H1 (cell line): ENCODE measurements around the gene PRPH2. TPM values are rescaled to one million over a fixed set of nuclear protein-coding genes. Genes with fewer than 3 reads are reported as not detected.

Experiments
- BACH1 ChIP-seq: IDR thresholded peaks from 2 replicates; pipeline ENCODE4 v1.6.1; 2012; ENCODE audit warnings: low read length, improper control_type of control experiment
- CBX5 ChIP-seq: fragments of 300-800, 300-1000 bp; sonication (generic); IDR thresholded peaks from 2 replicates; pipeline ENCODE4 v1.7.1; 2016; ENCODE audit warnings: antibody characterized with exemption, low read length, low read depth
- JUN ChIP-seq: IDR thresholded peaks from 2 replicates; pipeline ENCODE4 v1.6.1; 2011; ENCODE audit warnings: low read depth, mild to moderate bottlenecking, improper control_type of control experiment, low read length
- POLR2A ChIP-seq, 2 experiments: IDR thresholded peaks; 1 replicate in 1 of 2; 2 replicates in 1 of 2; pipeline ENCODE4 v1.6.1; 2011; ENCODE audit warnings: low read depth in 2 of 2, low read length in 2 of 2, mild to moderate bottlenecking in 2 of 2; ENCODE audit errors: control extremely low read depth in 1 of 2
- RFX5 ChIP-seq: IDR thresholded peaks from 2 replicates; pipeline ENCODE4 v1.6.1; 2011; ENCODE audit warnings: low read depth, low read length, improper control_type of control experiment, borderline replicate concordance
- TAF1 ChIP-seq: IDR thresholded peaks from 2 replicates; pipeline ENCODE4 v1.6.1; 2011; ENCODE audit warnings: mild to moderate bottlenecking, low read depth, low read length
- TBP ChIP-seq: IDR thresholded peaks from 2 replicates; pipeline ENCODE4 v1.6.1; 2011; ENCODE audit warnings: low read depth, low read length, improper control_type of control experiment
- TCF12 ChIP-seq: IDR thresholded peaks from 2 replicates; pipeline ENCODE4 v1.6.1; 2011; ENCODE audit warnings: low read depth, mild to moderate bottlenecking, low read length
- polyA plus RNA-seq, 7 experiments: library from polyadenylated mRNA; depleted of rRNA in 3 of 7; stranded (reverse) in 5 of 7; unstranded in 2 of 7; fragments of >200 nt in 5 of 7; fragments of 200-250 nt in 2 of 7; gene quantifications; 1 replicate in 5 of 7; 2 replicates in 1 of 7; 4 replicates in 1 of 7; pipeline versions ENCODE4 v1.2.1 to v1.2.3, GENCODE V29; 2011 to 2013; ENCODE audit warnings: missing spikeins in 2 of 7, mixed read lengths in 2 of 7
- total RNA-seq: library from RNA; stranded (reverse); fragmentation: NEBNext Ultra II Directional; extraction: Animal tissue kit (Norgen Biotek cat#: 25700); gene quantifications from 2 replicates; pipeline ENCODE4 v1.2.1, GENCODE V29; 2021
- TF ChIP-seq, protein P1 (sequence below): IDR thresholded peaks from 2 replicates; pipeline ENCODE4 v1.6.1; 2012; ENCODE audit warnings: inconsistent platforms

The PRPH2 gene
- total and polyA plus RNA-seq, 2 of the 8 experiments (the other 6 are each of a cell fraction or from before 2014, with no cell fraction given): 0.23 to 0.65 TPM

DNA sequence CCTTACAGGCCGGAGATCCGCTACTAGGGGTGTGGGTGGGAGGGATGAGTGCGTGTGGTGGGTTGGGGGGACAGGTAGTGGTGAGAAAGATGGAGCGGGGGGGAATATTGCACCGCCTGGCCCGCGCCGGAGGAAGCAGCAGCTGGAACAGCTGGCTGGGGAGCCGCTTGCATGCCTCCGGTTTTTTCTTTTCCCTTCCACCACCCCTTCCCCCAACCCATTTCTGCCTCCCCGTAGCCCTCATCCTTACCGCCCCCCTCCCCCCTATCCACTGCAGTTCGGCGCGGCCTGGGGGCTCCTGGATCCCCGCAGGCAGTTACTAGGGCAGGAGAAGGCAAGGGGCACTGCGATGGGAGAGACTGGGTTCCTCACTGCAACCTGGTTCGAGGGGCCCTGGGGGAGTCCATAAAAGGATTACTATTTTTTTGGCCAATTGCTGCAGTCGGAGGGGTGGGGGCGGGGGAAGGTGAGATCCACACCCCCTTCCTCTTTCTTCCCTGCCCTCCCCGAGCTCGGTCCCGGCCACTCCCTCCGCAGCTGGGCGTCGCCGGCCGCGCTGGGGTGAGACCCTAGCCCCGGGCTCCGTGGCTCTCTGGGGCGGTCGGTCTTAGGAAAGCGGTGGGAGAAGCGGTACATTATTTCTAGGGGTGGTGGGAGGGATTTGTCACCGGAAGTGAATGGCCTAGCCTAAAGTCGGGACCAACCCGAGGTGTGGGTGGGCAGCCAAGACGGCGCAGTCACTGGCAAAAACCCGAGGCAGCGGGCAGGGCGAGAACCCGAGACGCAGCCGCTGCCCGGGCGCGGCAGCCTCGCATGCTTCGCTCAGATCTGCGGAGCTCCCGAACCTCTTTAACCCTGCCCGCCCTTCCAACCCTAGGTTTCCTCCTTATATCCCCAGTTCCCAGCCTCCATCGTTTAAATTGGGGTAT, 24.3 kb upstream of the PRPH2 start (continued):
- TF ChIP-seq RFX5 (no peak), POLR2A (IDR thresholded peaks at IDR 0.05; ENCODE audit: control extremely low read depth in 1 of 2, low read depth in 2 of 2, low read length in 2 of 2) (peak in 1 of 2 experiments; percentile 85; a peak in 2 of 3 replicates), TCF12 (0 out of 2 replicates have a peak, but pooled peaks have one; percentile 38), TAF1 (peak; percentile 77), CBX5 (no peak), TBP (peak; percentile 75), BACH1 (no peak), JUN (no peak)
- TF ChIP-seq, protein P1, sequence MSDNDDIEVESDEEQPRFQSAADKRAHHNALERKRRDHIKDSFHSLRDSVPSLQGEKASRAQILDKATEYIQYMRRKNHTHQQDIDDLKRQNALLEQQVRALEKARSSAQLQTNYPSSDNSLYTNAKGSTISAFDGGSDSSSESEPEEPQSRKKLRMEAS: peak; percentile 39
